HepG2 (cell line): ENCODE data around the gene ANKRD10. TPM values are rescaled to one million over a fixed set of nuclear protein-coding genes. Genes with fewer than 3 reads are reported as not detected.

ENCODE experiments used
- ARNT2 ChIP-seq: sonication (generic); formaldehyde crosslinking; IDR thresholded peaks from 2 replicates; pipeline ENCODE4 v1.8.0; 2022; ENCODE audit warnings: mild to moderate bottlenecking, low read depth, missing genetic modification reagents, moderate library complexity
- ATRX ChIP-seq: sonication (generic); formaldehyde crosslinking; IDR thresholded peaks from 2 replicates; pipeline ENCODE4 v1.4.0; 2020; ENCODE audit warnings: missing genetic modification reagents, borderline replicate concordance
- CCDC6 ChIP-seq: sonication (generic); formaldehyde crosslinking; IDR thresholded peaks from 2 replicates; pipeline ENCODE4 v1.8.1; 2022; ENCODE audit warnings: mild to moderate bottlenecking, missing genetic modification reagents, moderate library complexity
- CTCF ChIP-seq: sonication (generic); formaldehyde crosslinking; IDR thresholded peaks from 2 replicates; pipeline ENCODE4 v1.5.0; 2020; ENCODE audit warnings: mild to moderate bottlenecking, missing genetic modification reagents, moderate library complexity
- FOSL1 ChIP-seq: sonication (generic); formaldehyde crosslinking; IDR thresholded peaks from 2 replicates; pipeline ENCODE4 v1.9.0; 2021; ENCODE audit warnings: missing genetic modification reagents, borderline replicate concordance
- GPBP1L1 ChIP-seq: sonication (generic); formaldehyde crosslinking; IDR thresholded peaks from 2 replicates; pipeline ENCODE4 v1.5.0; 2020; ENCODE audit warnings: mild to moderate bottlenecking, missing genetic modification reagents
- GTF3A ChIP-seq: sonication (generic); formaldehyde crosslinking; conservative IDR thresholded peaks from 2 replicates; pipeline ENCODE4 v1.4.0; 2020; ENCODE audit warnings: mild to moderate bottlenecking, missing genetic modification reagents
- HOXA7 ChIP-seq: sonication (generic); formaldehyde crosslinking; IDR thresholded peaks from 2 replicates; pipeline ENCODE4 v1.8.1; 2022; ENCODE audit warnings: mild to moderate bottlenecking, missing genetic modification reagents, moderate library complexity
- MYNN ChIP-seq: sonication (generic); formaldehyde crosslinking; IDR thresholded peaks from 2 replicates; pipeline ENCODE4 v1.4.0; 2020; ENCODE audit warnings: mild to moderate bottlenecking, low read depth, missing genetic modification reagents
- ZBTB37 ChIP-seq: sonication (generic); formaldehyde crosslinking; IDR thresholded peaks from 2 replicates; pipeline ENCODE4 v1.4.0; 2020; ENCODE audit warnings: mild to moderate bottlenecking, missing genetic modification reagents
- ZBTB46 ChIP-seq: sonication (generic); formaldehyde crosslinking; IDR thresholded peaks from 2 replicates; pipeline ENCODE4 v1.4.0; 2020; ENCODE audit warnings: mild to moderate bottlenecking, missing genetic modification reagents, borderline replicate concordance
- ZMYM4 ChIP-seq: sonication (generic); formaldehyde crosslinking; IDR thresholded peaks from 2 replicates; pipeline ENCODE4 v1.8.1; 2023; ENCODE audit warnings: mild to moderate bottlenecking, missing genetic modification reagents
- ZNF10 ChIP-seq: sonication (generic); formaldehyde crosslinking; IDR thresholded peaks from 2 replicates; pipeline ENCODE4 v1.4.0; 2020; ENCODE audit warnings: mild to moderate bottlenecking, low read depth, missing genetic modification reagents, borderline replicate concordance
- ZNF414 ChIP-seq: sonication (generic); formaldehyde crosslinking; IDR thresholded peaks from 2 replicates; pipeline ENCODE4 v1.5.0; 2020; ENCODE audit warnings: missing genetic modification reagents
- ZNF609 ChIP-seq: sonication (generic); formaldehyde crosslinking; IDR thresholded peaks from 2 replicates; pipeline ENCODE4 v1.4.0; 2020; ENCODE audit warnings: mild to moderate bottlenecking, missing genetic modification reagents, borderline replicate concordance
- ZNF709 ChIP-seq: sonication (generic); formaldehyde crosslinking; IDR thresholded peaks from 2 replicates; pipeline ENCODE4 v1.5.0; 2020; ENCODE audit warnings: mild to moderate bottlenecking, missing genetic modification reagents
- polyA plus RNA-seq, 8 experiments: library from polyadenylated mRNA; depleted of rRNA in 3 of 8; stranded (reverse) in 7 of 8; unstranded in 1 of 8; fragments of >200 nt; fragmentation: Illumina TruSeq in 4 of 8; extraction: Trizol in 4 of 8; gene quantifications; 2 replicates each; pipeline versions ENCODE4 v1.2.1 to v1.2.3, GENCODE V29; 2011 to 2016; ENCODE audit warnings: low read depth in 4 of 8, missing spikeins in 1 of 8, mixed read lengths in 1 of 8; ENCODE audit not compliant: insufficient read depth in 1 of 8
- total RNA-seq, 5 experiments: library from RNA; depleted of rRNA; stranded (reverse); fragments of >200 nt; fragmentation: Illumina TruSeq; extraction: Trizol; gene quantifications; 2 replicates each; pipeline ENCODE4 v1.2.3, GENCODE V29; 2016; ENCODE audit warnings: low read depth in 1 of 5

ANKRD10 gene
- total and polyA plus RNA-seq, 2 of the 13 experiments (the other 11 are each of a cell fraction or from before 2014, with no cell fraction given) = 108 to 115 TPM

- peak; percentile 12; the same call in 1 of the 2 replicates for TF ChIP-seq ZMYM4 (CRISPR knock-in tag)
- TF ChIP-seq GPBP1L1 (CRISPR knock-in tag) = no peak
- TF ChIP-seq ATRX = no peak
- no peak for TF ChIP-seq ZNF414 (CRISPR knock-in tag)
- peak; percentile 90 for TF ChIP-seq ZNF709
- 0 out of 2 replicates have a peak, but pooled peaks have one; percentile 14 for TF ChIP-seq ZNF609 (CRISPR knock-in tag)
- no peak for TF ChIP-seq ZBTB46
- no peak for TF ChIP-seq HOXA7 (CRISPR knock-in tag)
- TF ChIP-seq FOSL1 (CRISPR knock-in tag) = no peak
- no peak for TF ChIP-seq MYNN (CRISPR knock-in tag)
- TF ChIP-seq ARNT2 (CRISPR knock-in tag) = peak; percentile 32; the same call in 1 of the 2 replicates
- TF ChIP-seq ZNF10 (CRISPR knock-in tag) = no peak
- TF ChIP-seq CCDC6 = peak; percentile 84; the same call in 1 of the 2 replicates
- no peak for TF ChIP-seq CTCF (CRISPR knock-in tag)
- no peak for TF ChIP-seq ZBTB37 (CRISPR knock-in tag)
- no peak for TF ChIP-seq GTF3A (CRISPR knock-in tag)
Measured at GRCh38 chr13:110914331-110915056, 375 bp downstream of the ANKRD10 start (continued).
